Lower leg skin (tissue), 4 donors: ENCODE data around the gene LPA. TPM values are rescaled to one million over a fixed set of nuclear protein-coding genes. Genes with fewer than 3 reads are reported as not detected.
"Not testable (repeated sequence)": the region's sequence is repeated elsewhere in the genome, so short reads cannot be mapped to it uniquely, and the experiment has no call there.

ENCODE experiments used
- DNase-seq, 2 donors: peaks; one replicate each; pipeline ENCODE4 v3.0.0-alpha.2; 2019; ENCODE audit warnings: low spot score in 2 of 2
- H3K4me3 ChIP-seq: fragments of 200-600 bp; sonication (generic); 2 replicates; pipeline ENCODE4 v1.5.1; 2017; ENCODE audit warnings: mild to moderate bottlenecking, low read depth; ENCODE audit not compliant: poor library complexity, severe bottlenecking
- POLR2A ChIP-seq, 2 donors: fragments of 450-650 bp; IDR thresholded peaks; one replicate each; pipeline ENCODE4 v1.6.1; 2016 to 2017; ENCODE audit warnings: antibody characterized with exemption in 2 of 2, mild to moderate bottlenecking in 1 of 2, moderate library complexity in 1 of 2
- WGBS, 2 donors: methylation state at CpG; one replicate each; pipeline ENCODE4 v1.1.5; 2018; 5-methylcytosine and 5-hydroxymethylcytosine counted together
- intact Hi-C: fragments of 100-400 bp; cut with DNase I; formaldehyde crosslinking; loops from one replicate; pipeline ENCODE4 v1.15.0; 2023; ENCODE audit warnings: low total_unique reads
- total RNA-seq, 4 donors: library from RNA; depleted of rRNA; stranded (reverse); fragments of >200 nt; gene quantifications; one replicate each; pipeline ENCODE4 v1.1.0, GENCODE V29; 2016
- TF ChIP-seq, protein P1 (sequence below), 3 donors: fragments of 450-650 bp; IDR thresholded peaks; one replicate each; pipeline ENCODE4 v1.5.1; 2016; ENCODE audit warnings: antibody characterized with exemption in 3 of 3, mild to moderate bottlenecking in 3 of 3, moderate library complexity in 2 of 3

The LPA gene
- total RNA-seq, 4 donors from 2014 or later: not detected

DNA sequence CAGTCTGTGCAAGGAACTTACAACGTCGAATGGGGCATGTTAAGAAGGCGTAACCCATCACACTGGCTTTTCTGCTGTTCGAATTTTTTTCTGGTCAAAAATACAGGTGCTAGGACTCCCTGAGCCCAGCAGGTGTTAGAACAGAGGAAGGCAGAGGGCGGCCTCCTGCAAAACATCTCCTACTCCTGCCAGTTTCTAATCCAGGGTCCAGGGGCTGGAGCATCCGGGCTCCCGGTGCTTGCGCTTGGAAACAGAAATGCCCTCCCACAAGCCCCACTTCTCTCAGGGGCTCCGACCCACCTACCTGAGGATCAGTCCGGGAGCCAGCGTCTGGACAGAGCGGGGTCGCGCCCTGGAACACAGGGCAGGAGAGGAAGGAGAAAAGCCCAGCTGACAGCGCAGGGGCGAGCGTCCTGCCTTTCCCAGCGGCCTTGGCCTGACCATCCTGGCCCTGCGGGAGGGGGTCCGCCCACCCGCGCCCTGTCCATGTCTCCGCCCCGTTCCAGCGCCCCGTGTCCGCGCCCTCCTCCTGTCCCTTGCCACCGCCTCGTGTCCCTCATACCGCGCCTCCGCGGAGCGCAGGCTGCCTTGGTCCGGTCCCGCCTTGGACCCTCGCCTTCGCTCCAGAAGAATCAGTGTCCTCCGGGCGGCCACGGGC is 14.8 kb upstream of the LPA start:
- H3K4me3 ChIP-seq: no peak overlapping the region
- intact Hi-C loops: no loop called here
- 7 to 15% methylated on average over 29 to 40 of the region's 42 CpGs for WGBS, 2 donors
- no peak for DNase-seq
- TF ChIP-seq, protein P1, sequence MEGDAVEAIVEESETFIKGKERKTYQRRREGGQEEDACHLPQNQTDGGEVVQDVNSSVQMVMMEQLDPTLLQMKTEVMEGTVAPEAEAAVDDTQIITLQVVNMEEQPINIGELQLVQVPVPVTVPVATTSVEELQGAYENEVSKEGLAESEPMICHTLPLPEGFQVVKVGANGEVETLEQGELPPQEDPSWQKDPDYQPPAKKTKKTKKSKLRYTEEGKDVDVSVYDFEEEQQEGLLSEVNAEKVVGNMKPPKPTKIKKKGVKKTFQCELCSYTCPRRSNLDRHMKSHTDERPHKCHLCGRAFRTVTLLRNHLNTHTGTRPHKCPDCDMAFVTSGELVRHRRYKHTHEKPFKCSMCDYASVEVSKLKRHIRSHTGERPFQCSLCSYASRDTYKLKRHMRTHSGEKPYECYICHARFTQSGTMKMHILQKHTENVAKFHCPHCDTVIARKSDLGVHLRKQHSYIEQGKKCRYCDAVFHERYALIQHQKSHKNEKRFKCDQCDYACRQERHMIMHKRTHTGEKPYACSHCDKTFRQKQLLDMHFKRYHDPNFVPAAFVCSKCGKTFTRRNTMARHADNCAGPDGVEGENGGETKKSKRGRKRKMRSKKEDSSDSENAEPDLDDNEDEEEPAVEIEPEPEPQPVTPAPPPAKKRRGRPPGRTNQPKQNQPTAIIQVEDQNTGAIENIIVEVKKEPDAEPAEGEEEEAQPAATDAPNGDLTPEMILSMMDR (IDR thresholded peaks at IDR 0.05): no peak
- no peak for TF ChIP-seq POLR2A (IDR thresholded peaks at IDR 0.05)

DNA sequence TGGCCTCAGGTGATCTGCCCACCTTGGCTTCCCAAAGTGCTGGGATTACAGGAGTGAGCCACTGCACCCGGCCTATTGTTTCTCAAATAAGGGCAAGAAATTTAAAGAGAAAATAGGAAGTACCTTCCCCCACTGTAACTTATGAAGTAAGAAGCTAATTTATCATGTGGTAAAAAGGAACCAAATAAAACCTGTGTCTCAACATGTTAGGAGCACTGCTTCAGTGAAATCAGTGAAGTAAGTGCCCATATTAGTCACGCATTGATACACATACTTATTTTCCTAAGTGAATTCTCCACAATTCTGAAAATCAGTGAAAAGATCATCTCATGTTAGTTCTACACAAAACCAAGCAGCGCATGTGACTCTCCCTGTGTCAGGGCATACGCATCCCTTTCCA is 14.2 kb upstream of the LPA start:
- 62 to 71% methylated on average over 4 of the region's 4 CpGs for WGBS, 2 donors
- intact Hi-C loops: no loop called here
- DNase-seq: no peak
- TF ChIP-seq POLR2A (IDR thresholded peaks at IDR 0.05): no peak
- TF ChIP-seq, protein P1 (IDR thresholded peaks at IDR 0.05): no peak
- H3K4me3 ChIP-seq: no peak overlapping the region

DNA sequence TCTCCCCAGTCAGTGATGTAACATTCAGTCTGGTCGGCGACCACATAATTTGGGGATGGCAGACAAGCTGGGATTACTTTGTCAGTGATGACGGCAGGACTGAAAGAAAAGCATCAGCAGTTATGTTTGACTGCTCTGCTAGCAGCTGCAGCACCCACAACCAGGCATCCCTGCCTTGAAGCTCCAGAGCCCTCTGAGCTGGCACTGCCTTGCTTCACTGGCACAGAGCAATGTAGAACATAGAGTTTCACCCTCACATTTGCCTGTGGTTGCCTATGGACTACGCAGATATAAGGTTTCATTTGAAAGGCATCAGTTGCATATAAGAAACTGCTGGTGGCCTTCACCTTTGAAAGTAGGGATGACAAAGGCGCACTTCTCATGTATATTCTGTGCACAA is 12.3 kb upstream of the LPA start:
- WGBS, 2 donors: 88 to 96% methylated on average over 5 of the region's 5 CpGs
- DNase-seq, intact Hi-C loops, H3K4me3 ChIP-seq: not testable (repeated sequence)

DNA sequence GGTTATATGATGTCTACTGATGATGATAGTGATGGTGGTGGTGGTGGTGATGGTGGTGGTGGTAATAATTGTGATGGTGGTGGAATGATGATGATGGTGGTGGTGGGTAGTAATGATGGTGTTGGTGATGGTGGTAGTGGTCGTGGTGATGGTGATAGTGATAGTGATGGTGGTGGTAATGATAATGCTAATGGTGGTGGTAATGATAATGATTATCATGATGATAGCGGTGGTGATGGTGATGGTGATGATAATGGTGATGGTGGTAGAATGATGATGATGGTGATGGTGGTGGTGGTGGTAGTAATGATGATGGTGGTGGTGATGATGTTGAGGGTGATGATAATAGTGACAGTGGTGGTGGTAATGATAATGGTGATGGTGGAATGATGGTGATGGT is 4.5 kb upstream of the LPA start:
- no peak for DNase-seq
- intact Hi-C loops: no loop called here
- TF ChIP-seq POLR2A (IDR thresholded peaks at IDR 0.05): no peak
- TF ChIP-seq, protein P1 (IDR thresholded peaks at IDR 0.05): no peak
- WGBS, 2 donors: 82% methylated on average over 2 of the region's 2 CpGs
- H3K4me3 ChIP-seq: no peak overlapping the region

DNA sequence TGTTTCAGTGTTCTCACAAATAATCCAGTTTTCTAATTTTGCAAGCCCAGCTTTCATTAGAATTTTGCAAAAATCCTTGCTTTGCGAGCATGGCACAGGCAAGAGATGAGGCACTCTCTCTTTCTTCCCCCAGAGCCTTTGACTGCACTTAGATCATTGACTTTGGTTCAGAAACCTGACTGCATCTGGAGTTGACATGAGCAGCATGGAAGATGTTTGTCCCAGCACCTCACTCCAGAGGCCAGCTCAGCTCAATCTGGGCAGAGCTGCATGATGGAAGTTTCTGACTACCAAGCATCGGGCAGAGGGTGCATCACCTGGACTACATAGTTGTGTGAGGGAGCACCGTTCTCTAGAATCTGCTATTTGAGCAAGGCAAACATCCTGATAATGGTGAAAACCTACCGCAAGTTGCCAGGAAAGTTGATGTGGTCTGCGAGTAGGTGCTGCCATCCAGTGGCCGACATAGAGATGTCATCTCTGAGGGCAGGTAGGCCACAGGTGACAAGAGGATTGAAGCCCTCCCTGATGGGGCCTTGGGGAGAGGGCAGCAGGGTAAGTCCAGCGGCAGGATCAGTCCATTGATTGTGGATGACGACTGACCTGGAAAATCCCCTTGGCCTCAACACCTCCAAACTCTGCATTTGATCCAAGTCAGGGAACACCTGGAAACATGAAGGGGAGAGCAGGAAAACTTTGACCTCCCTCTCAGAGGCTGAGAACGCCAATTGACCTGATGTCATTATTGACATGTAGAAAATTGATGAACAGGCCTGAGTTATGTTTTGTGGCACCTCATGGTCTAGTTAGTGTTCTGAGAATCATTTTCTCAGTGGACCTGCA is 3.8 kb upstream of the LPA start:
- intact Hi-C loops: no loop called here
- no peak for DNase-seq
- no peak for TF ChIP-seq POLR2A (IDR thresholded peaks at IDR 0.05)
- TF ChIP-seq, protein P1 (IDR thresholded peaks at IDR 0.05): no peak
- no peak overlapping the region for H3K4me3 ChIP-seq
- 16 to 21% methylated on average over 9 of the region's 9 CpGs for WGBS, 2 donors

DNA sequence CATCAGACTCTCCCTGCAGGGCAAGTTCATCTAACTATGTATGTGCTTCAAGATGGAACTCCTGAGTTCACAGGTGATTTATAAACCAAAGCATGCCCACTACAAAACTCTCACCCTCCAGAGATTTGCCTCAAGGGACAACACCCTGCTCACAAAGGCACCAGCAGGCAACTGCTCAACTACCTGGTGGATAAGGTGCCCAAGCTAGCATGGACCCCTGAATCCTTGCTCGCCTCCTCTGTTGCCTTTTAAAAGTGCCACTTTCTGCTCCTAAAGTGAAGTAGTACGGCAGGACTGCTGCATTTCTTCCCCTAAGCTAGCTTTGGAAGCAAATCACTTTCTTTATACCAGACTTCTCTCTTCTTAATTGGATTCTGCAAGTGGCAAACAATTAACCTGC is 1.2 kb downstream of the LPA start:
- no peak for TF ChIP-seq POLR2A (IDR thresholded peaks at IDR 0.05)
- TF ChIP-seq, protein P1 (IDR thresholded peaks at IDR 0.05): no peak
- intact Hi-C loops: no loop called here
- 35 to 51% methylated on average over 2 of the region's 2 CpGs for WGBS, 2 donors
- no peak for DNase-seq
- no peak overlapping the region for H3K4me3 ChIP-seq
